A549 (cell line): Measurements from ENCODE around the gene DNAJB12. TPM values are rescaled to one million over a fixed set of nuclear protein-coding genes. Genes with fewer than 3 reads are reported as not detected.

Experiments
- ATAC-seq, 2 experiments: fragments of 200-7000 bp in 1 of 2; fragments of >200 bp in 1 of 2; cut with Nextera tagmentation in 1 of 2; cut with Tn5 transposase in 1 of 2; 3 replicates each; pipeline versions ENCODE4 v1.8.0 to v1.9.1; 2018 to 2020; ENCODE audit warnings: mild to moderate bottlenecking in 1 of 2, moderate library complexity in 1 of 2
- CTCF ChIA-PET: fragments of 300-600 bp; sonication (Branson Sonifier 250); formaldehyde crosslinking; extraction: SDS; loops from one replicate; lab custom pipeline; 2021; ENCODE audit warnings: antibody characterized with exemption, inconsistent platforms; lab: Yijun Ruan, JAX
- POLR2A ChIA-PET: fragments of 350-600 bp; formaldehyde crosslinking; extraction: SDS; loops from one replicate; lab custom pipeline; 2021; ENCODE audit warnings: antibody characterized with exemption, inconsistent platforms; lab: Yijun Ruan, JAX
- DNase-seq, 2 experiments: peaks; one replicate each; pipeline versions ENCODE4 v3.0.0 to v3.0.0-alpha.2; 2011 to 2016; ENCODE audit warnings: low read depth in 1 of 2, low spot score in 1 of 2
- FAIRE-seq: peaks from 2 replicates; lab custom pipeline; 2011; peaks lifted over from hg19 to GRCh38; lab: Jason Lieb, UNC
- H3K27ac ChIP-seq, 2 experiments: fragments of >200 bp; sonication (Bioruptor Twin); formaldehyde crosslinking; 3 replicates each; pipeline ENCODE4 v1.5.1; 2016 to 2017
- H3K4me1 ChIP-seq: fragments of >200 bp; sonication (Bioruptor Twin); formaldehyde crosslinking; 3 replicates; pipeline ENCODE4 v1.6.1; 2016
- H3K4me2 ChIP-seq: fragments of >200 bp; sonication (Bioruptor Twin); formaldehyde crosslinking; 3 replicates; pipeline ENCODE4 v1.6.1; 2016
- H3K4me3 ChIP-seq: fragments of >200 bp; sonication (Bioruptor Twin); formaldehyde crosslinking; 3 replicates; pipeline ENCODE4 v1.5.1; 2016
- H3K9me3 ChIP-seq: fragments of >200 bp; sonication (Bioruptor Twin); formaldehyde crosslinking; 3 replicates; pipeline ENCODE4 v1.6.1; 2016
- BCL3 ChIP-seq: fragments of >200 bp; sonication (Bioruptor Twin); formaldehyde crosslinking; IDR thresholded peaks from 3 replicates; pipeline ENCODE4 v1.6.1; 2016
- CBX8 ChIP-seq: fragments of 200-600 bp; sonication (generic); IDR thresholded peaks from 2 replicates; pipeline ENCODE4 v1.6.1; 2016
- CTCF ChIP-seq: fragments of >200 bp; sonication (Bioruptor Twin); formaldehyde crosslinking; IDR thresholded peaks from 3 replicates; pipeline ENCODE4 v1.5.1; 2016
- EHF ChIP-seq: fragments of 250-450 bp; sonication (Bioruptor Pico); IDR thresholded peaks from 2 replicates; pipeline ENCODE4 v1.5.0; 2020; ENCODE audit warnings: mild to moderate bottlenecking
- FOSL2 ChIP-seq, 2 experiments: fragments of 450-650 bp in 1 of 2; fragments of >200 bp in 1 of 2; sonication (Bioruptor Twin) in 1 of 2; formaldehyde crosslinking; IDR thresholded peaks; 2 replicates each; pipeline versions ENCODE4 v1.5.0 to v1.6.1; 2016 to 2020; ENCODE audit warnings: mild to moderate bottlenecking in 1 of 2, moderate library complexity in 1 of 2
- GATA3 ChIP-seq: IDR thresholded peaks from 2 replicates; pipeline ENCODE4 v1.6.1; 2012; ENCODE audit warnings: borderline replicate concordance
- HEYL ChIP-seq: fragments of 250-450 bp; sonication (Bioruptor Pico); IDR thresholded peaks from 2 replicates; pipeline ENCODE4 v1.8.0; 2021; ENCODE audit warnings: mild to moderate bottlenecking, moderate library complexity
- HMGXB4 ChIP-seq: fragments of 250-450 bp; sonication (Bioruptor Pico); IDR thresholded peaks from 2 replicates; pipeline ENCODE4 v1.5.0; 2021; ENCODE audit warnings: mild to moderate bottlenecking, moderate library complexity, borderline replicate concordance
- HOXA7 ChIP-seq: fragments of 250-450 bp; sonication (Bioruptor Pico); IDR thresholded peaks from 2 replicates; pipeline ENCODE4 v1.5.0; 2020; ENCODE audit warnings: mild to moderate bottlenecking, moderate library complexity
- HOXB13 ChIP-seq: fragments of 250-450 bp; sonication (Bioruptor Pico); IDR thresholded peaks from 2 replicates; pipeline ENCODE4 v1.5.0; 2020; ENCODE audit warnings: low read depth, mild to moderate bottlenecking, moderate library complexity
- KDM1A ChIP-seq: fragments of 200-600 bp; sonication (generic); IDR thresholded peaks from 2 replicates; pipeline ENCODE4 v1.6.1; 2016; ENCODE audit warnings: low read depth, mild to moderate bottlenecking
- MAFK ChIP-seq: fragments of 450-650 bp; IDR thresholded peaks from 2 replicates; pipeline ENCODE4 v1.6.1; 2014; ENCODE audit not compliant: partially characterized antibody
- NPAS2 ChIP-seq: fragments of 250-450 bp; sonication (Bioruptor Pico); IDR thresholded peaks from 2 replicates; pipeline ENCODE4 v1.8.0; 2022; ENCODE audit warnings: mild to moderate bottlenecking, moderate library complexity, borderline replicate concordance
- NR3C1 ChIP-seq: fragments of >200 bp; sonication (Bioruptor Twin); formaldehyde crosslinking; IDR thresholded peaks from 3 replicates; pipeline ENCODE4 v1.6.1; 2017
- PHF8 ChIP-seq: fragments of 200-600 bp; sonication (generic); IDR thresholded peaks from 2 replicates; pipeline ENCODE4 v1.6.1; 2016; ENCODE audit warnings: low read depth, mild to moderate bottlenecking, antibody characterized with exemption, moderate library complexity, borderline replicate concordance
- POLR2AphosphoS2 ChIP-seq: conservative IDR thresholded peaks from 2 replicates; pipeline ENCODE4 v1.6.1; 2012; ENCODE audit warnings: low read length, improper control_type of control experiment, inconsistent platforms
- RAD21 ChIP-seq, 2 experiments: fragments of >200 bp in 1 of 2; sonication (Bioruptor Twin) in 1 of 2; formaldehyde crosslinking in 1 of 2; IDR thresholded peaks in 1 of 2; conservative IDR thresholded peaks in 1 of 2; 2 replicates in 1 of 2; 3 replicates in 1 of 2; pipeline ENCODE4 v1.6.1; 2012 to 2018; ENCODE audit warnings: inconsistent platforms in 1 of 2
- RNF2 ChIP-seq: fragments of 200-600 bp; sonication (generic); IDR thresholded peaks from 2 replicates; pipeline ENCODE4 v1.6.1; 2016; ENCODE audit warnings: low read depth, mild to moderate bottlenecking, antibody characterized with exemption, moderate library complexity, borderline replicate concordance
- SMC3 ChIP-seq: fragments of >200 bp; sonication (Bioruptor Twin); formaldehyde crosslinking; IDR thresholded peaks from 3 replicates; pipeline ENCODE4 v1.6.1; 2018; ENCODE audit warnings: inconsistent platforms
- USF2 ChIP-seq: fragments of 450-650 bp; IDR thresholded peaks from 2 replicates; pipeline ENCODE4 v1.6.1; 2014; ENCODE audit warnings: antibody characterized with exemption
- ZC3H11A ChIP-seq: fragments of 450-650 bp; IDR thresholded peaks from 2 replicates; pipeline ENCODE4 v1.6.1; 2014; ENCODE audit warnings: antibody characterized with exemption, mild to moderate bottlenecking
- ZSCAN20 ChIP-seq: fragments of 250-450 bp; sonication (Bioruptor Pico); IDR thresholded peaks from 2 replicates; pipeline ENCODE4 v1.8.0; 2022; ENCODE audit warnings: mild to moderate bottlenecking, moderate library complexity
- WGBS: methylation state at CpG from one replicate; pipeline ENCODE4 v1.1.6; 2017; ENCODE audit errors: missing lambda C conversion rate; 5-methylcytosine and 5-hydroxymethylcytosine counted together
- polyA plus RNA-seq, 4 experiments: library from polyadenylated mRNA; depleted of rRNA in 3 of 4; stranded (reverse); fragments of >200 nt; fragmentation: RNase III in 1 of 4; extraction: RNeasy Plus Mini Kit Qiagen cat#74134 plus additional on column Dnase treatment in 1 of 4; gene quantifications; 2 replicates in 3 of 4; 3 replicates in 1 of 4; pipeline ENCODE4 v1.2.3, GENCODE V29; 2011 to 2017

The DNAJB12 gene
- polyA plus RNA-seq, 2 of the 4 experiments (the other 2 are of a cell fraction): 21.5 to 26.7 TPM

GRCh38 chr10:72389014-72389413 lies 34.3 kb upstream of the DNAJB12 start:
- no peaks in the 10 kb centered on the region for H3K9me3 ChIP-seq
- CTCF ChIA-PET: interaction anchor here (1.5 to 2.3 kb wide), 2 partner anchors 14 to 445 kb away, joined by 4 to 7 read pairs; no protein-coding TSS in a partner anchor
- no peak for TF ChIP-seq HEYL
- TF ChIP-seq MAFK: peak; percentile 80
- TF ChIP-seq, all 56 proteins: peak for 1
- Histone ChIP-seq H3K27ac (no peak overlapping the region), H3K4me2 (no peak overlapping the region), H3K4me3 (no peak overlapping the region), H3K4me1 (no peaks in the 10 kb centered on the region)
- no peak for ATAC-seq
- POLR2A ChIA-PET: no interaction called here
- WGBS: 78% methylated on average over 1 of the region's 1 CpG
- no peak for FAIRE-seq
- no peak for DNase-seq

GRCh38 chr10:72388062-72388461 lies 33.3 kb upstream of the DNAJB12 start:
- 90% methylated on average over 5 of the region's 5 CpGs for WGBS
- H3K4me2 ChIP-seq: no peak overlapping the region
- TF ChIP-seq NPAS2 (no peak), HMGXB4 (CRISPR knock-in tag) (no peak), NR3C1 (no peak), ZSCAN20 (no peak), FOSL2 (IDR thresholded peaks at IDR 0.05) (no peak), FOSL2 (CRISPR knock-in tag; IDR thresholded peaks at IDR 0.05) (no peak), ZC3H11A (no peak), BCL3 (no peak), PHF8 (no peak), RNF2 (no peak), USF2 (no peak), RAD21 (conservative IDR thresholded peaks at IDR 0.05 in 1 of 2, IDR thresholded peaks at IDR 0.05 in 1 of 2) (no peak), SMC3 (no peak), CBX8 (no peak), CTCF (no peak), GATA3 (no peak), KDM1A (no peak), EHF (CRISPR knock-in tag) (no peak), HOXA7 (CRISPR knock-in tag) (no peak), POLR2AphosphoS2 (no peak), HOXB13 (no peak)
- CTCF ChIA-PET: interaction anchor here (2.3 kb wide), 1 partner anchor 446 kb away, joined by 7 read pairs; no protein-coding TSS in a partner anchor
- no peaks in the 10 kb centered on the region for H3K4me1 ChIP-seq
- no peak overlapping the region for H3K4me3 ChIP-seq
- H3K27ac ChIP-seq: no peak overlapping the region
- no peak for DNase-seq
- FAIRE-seq: no peak
- POLR2A ChIA-PET: no interaction called here
- ATAC-seq: no peak
- no peaks in the 10 kb centered on the region for H3K9me3 ChIP-seq
